Activated CD8-positive, alpha-beta memory T cell treated with anti-CD3 and anti-CD28 coated beads, Interleukin-2, amount 50 U/mL, for 4 hours (primary cell): ENCODE data around the gene OR10W1.

Source experiments
- DNase-seq: peaks from one replicate; pipeline ENCODE4 v3.0.0-alpha.2; 2020

OR10W1 gene, protein sequence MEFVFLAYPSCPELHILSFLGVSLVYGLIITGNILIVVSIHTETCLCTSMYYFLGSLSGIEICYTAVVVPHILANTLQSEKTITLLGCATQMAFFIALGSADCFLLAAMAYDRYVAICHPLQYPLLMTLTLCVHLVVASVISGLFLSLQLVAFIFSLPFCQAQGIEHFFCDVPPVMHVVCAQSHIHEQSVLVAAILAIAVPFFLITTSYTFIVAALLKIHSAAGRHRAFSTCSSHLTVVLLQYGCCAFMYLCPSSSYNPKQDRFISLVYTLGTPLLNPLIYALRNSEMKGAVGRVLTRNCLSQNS

DNA sequence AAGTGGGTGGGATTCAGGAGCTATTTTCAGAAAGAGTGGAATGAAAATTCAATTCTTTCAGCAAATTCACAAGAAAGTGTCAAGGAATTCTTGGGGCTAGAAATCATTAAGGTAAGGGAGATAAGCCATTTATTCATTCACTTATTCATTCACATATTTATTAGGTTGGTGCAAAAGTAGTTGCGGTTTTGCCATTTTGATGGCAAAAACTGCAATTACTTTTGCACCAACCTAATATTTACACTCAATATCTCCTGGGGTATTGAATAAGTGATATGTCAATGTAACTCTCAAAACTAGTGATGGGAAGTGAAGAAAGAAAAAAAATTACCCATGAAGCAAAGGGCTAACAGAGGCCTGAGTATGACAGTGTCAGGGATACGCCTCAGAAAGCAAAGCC is at the start of gene OR10W1:
Gene OR10W1 (minus strand): TSS at position 119 of the 400 bp plus-strand sequence. CDS start 402 bp downstream, outside the sequence.
- DNase-seq = no peak

DNA sequence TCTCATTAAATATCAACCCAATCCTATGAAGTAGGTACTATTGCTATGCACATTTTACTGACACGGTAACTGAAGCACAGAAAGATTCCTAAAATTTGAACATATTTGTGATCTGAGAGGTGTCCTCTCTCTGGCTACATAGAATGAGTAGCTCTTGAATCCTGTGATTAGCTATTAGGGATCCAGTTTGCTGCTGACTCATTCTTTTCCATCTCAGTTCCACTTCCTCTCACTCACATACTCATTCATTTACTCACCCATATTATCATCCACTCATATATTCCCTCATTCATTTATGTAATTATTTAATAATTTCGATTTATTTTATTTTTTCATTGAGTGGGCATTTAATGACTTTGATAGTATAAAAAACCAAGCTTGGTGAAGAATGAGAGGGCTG is 48.1 kb upstream of the OR10W1 start:
- no peak for DNase-seq

DNA sequence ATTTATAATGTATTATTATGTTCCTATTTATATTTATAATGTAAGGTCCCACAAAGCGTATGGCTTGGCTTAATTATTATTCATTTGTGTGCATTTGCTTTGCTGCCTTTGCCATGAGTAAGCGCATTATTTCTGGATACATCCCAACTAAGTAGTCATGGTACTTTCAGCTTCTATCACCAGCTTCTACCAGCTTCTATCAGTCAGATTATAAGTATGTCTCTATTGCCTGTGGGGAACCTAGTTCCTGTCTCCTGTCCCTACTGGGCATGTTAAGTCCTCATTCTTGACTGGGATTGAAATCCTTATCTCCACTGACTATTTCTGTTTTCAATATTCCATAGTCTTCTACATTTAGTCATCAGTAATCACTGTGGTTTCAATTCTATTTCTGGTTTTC is 33.5 kb upstream of the OR10W1 start:
- no peak for DNase-seq

DNA sequence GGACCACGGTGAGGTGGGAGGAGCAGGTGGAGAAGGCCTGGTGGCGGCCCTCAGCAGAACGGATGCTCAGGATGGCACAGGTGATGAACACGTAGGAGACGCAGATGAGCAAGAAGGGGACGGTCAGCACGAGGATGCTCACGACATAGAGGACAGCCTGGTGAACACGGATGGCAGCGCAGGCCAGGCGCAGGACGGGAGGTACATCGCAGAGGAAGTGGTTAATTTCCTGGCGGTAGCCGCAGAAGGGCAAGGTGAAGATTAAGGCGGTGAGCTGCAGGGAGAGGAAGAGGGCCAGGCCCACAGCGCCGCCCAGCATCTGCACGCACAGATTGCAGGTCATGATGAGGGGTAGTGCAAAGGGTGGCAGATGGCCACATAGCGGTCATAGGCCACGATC is 24.0 kb upstream of the OR10W1 start:
- DNase-seq = no peak

DNA sequence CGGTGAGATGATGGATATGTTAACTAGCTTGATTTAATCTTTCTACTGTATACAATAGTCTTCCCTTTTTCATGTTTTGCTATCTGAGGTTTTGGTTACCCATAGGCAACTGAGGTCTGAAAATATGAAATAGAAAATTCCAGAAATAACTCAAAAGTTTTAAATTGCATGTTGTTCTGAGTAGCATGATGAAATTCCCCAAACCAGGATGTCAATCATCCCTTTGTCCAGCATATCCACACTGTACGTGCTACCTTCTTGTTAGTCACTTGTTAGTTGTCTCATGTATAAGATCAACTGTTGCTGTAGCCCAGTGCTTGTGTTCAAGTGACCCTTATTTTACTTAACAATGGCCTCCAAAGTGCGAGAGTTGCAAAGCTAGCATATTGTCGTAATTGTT is 21.2 kb upstream of the OR10W1 start:
- DNase-seq = no peak

DNA sequence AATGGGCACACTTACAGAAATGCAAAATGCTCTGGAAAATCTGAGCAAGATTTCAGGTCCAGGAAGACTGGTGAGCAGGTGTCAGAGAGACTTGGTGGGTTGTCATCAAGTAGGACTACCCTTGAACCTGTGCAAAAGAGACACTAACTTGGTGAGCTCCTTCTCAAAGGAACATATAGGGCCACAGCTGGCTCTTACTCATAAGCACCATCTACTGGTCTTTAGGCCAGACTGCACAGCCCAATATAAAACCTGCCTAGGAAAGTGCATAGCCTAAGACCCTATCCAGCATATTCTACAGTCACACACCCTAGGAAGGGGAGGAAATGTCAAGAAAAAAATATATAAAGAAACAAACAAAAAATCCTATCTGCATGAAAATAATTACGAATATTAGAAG is 18.2 kb upstream of the OR10W1 start:
- no peak for DNase-seq

DNA sequence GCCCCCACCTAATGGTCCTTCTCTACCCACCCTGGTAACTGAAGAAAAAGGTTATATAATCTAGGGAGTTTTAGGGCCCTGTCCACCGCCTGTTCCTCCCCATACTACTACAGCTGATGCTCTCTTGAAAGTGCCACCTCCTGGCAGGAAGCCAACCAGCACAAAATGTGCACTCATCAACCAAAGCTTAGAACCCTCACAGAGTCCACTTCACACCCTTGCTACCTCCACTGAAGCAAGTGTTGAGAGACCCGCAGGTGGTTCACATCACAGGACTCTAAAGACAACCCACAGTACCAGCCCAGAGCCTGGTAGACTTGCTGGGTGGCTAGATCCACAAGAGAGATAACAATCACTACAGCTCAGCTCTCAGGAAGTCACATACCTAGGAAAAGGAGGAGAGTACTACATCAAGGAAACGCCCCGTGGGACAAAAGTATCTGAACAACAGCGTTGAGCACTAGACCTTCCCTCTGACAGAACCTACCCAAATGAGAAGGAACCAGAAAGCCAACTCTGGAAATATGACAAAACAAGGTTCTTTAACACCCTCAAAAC is 17.5 kb upstream of the OR10W1 start:
- no peak for DNase-seq

DNA sequence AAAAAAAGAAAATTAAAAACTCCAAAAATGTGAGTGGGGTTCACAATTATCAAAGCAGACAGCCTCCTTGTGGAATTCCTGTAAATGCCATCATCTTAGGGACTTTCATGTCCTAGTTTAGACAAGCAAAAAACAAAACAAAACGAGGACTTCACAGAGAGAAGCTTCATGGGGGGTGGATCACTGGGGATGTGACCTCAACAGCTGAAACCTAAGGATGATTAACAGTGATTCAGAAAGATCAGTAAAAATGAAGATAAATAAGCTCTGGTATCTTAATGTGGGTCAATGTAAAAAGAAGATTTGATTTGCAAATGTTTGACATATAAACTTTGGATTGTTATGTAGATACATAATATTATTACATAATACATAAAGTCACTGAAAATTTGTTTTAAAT is 8.1 kb upstream of the OR10W1 start:
- DNase-seq = no peak

DNA sequence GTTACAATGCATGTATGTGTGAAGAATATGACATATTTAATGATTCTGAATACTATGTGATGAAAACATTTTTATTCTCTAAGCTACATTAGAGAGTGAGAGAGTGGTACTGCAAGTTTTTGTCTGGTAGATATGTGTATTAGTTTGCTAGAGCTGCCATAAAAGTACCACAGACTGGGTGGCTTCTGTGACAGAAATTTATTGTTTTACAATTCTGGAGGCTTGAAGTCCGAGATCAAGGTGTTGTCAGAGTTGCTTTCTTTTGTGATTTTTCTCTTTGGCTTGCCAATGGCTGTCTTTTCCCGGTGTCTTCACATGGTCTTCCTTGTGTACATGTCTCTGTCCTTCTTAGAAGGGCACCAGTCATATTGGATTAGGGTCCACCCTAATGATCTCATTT is 6.9 kb upstream of the OR10W1 start:
- DNase-seq = no peak

DNA sequence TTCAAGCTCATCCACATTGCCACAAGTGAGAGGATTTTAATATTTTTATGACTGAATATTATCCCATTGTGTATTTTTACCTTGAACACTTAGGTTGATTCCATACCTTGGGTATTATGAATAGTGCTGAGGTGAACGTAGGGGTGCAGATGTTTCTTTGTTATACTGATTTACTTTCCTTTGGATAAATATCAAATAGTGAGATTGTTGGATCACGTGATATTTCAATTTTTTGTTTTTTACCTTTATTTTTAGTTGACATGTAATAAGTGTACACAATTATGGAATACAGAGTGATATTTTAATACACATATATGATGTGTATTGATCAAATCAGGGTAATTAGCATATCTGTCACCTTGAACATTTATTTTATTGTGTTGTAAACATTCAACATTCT is 8.1 kb downstream of the OR10W1 start:
- no peak for DNase-seq

DNA sequence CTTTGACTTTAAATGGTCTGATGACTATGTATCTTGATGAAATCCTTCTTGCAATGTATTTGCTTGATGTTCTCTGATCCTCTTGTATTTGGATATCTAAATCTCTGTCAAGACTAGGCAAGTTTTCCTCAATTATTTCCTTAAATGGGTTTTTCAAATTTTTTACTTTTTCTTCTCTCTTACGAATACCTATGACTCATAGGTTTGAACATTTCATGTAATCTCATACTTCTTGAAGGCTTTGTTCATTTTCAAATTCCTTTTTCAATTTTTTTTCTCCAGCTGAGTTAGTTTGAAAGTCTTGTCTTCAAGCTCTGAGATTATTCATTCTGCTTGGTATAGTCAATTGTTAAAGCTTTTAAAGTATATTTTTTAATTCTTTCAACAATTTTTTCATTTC is 13.1 kb downstream of the OR10W1 start:
- no peak for DNase-seq

DNA sequence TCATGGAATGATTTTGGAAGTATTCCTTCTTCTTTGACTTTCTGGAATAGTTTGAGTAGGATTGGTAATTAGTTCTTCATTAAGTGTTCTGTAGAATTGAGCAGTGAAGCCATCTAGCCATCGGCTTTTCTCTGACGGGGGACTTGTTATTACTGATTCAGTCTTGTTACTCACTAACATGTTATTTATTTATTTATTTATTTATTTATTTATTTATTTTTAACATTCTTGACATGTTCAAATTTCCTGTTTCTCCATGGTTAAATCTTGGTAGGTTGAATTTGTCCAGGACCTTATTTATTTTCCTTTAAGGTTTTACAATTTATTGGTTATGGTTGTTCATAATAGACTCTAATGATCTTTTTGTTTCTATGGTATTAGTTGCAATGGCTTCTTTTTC is 24.1 kb downstream of the OR10W1 start:
- no peak for DNase-seq

DNA sequence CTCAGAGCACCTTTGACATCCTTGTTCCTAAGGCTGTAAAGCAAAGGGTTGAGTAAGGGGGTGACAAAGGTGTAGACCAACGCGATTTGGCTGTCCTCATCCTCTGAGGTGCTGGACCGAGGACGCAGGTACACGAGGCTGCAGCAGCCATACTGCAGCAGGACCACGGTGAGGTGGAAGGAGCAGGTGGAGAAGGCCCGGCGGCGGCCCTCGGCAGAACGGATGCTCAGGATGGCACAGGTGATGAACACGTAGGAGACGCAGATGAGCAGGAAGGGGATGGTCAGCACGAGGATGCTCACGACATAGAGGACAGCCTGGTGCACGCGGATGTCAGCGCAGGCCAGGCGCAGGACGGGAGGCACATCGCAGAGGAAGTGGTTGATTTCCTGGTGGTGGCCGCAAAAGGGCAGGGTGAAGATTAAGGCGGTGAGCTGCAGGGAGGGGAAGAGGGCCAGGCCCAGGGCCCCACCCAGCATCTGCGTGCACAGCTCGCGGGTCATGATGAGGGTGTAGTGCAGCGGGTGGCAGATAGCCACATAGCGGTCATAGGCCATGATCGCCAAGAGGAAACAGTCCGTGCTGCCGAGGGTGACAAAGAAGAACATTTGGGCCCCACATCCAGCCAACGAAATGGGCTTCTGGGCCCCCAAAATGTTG is 40.0 kb downstream of the OR10W1 start:
- no peak for DNase-seq

DNA sequence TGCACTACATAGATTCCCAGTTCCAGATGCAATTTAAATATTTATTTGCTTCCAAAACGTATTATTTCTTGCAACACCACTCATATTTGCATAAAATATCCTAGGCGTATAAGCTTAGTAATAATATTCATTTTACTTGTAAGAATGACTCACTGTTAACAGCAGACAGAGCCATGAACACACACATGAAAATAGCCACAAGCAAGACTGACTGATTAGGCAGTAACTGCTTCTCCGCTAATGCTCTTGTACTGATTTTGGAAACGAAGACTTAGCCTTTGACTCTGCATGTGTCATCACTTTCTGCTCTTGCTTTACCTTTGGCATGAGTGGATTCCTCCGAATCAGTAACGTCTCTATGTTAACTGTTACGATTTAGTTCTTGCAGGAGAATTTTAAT is 45.3 kb downstream of the OR10W1 start:
- DNase-seq = no peak
